Calu3 (cell line): ENCODE results near the gene PIK3C2G. TPM values are rescaled to one million over a fixed set of nuclear protein-coding genes. Genes with fewer than 3 reads are reported as not detected.

Source experiments
- BruUV-seq: library from RNA; stranded (reverse); fragments of 400-500 nt; replicated peaks from 2 replicates; lab custom pipeline; 2021; lab: Mats Ljungman, UMichigan
- CTCF ChIA-PET: fragments of 300-600 bp; sonication (Branson Sonifier 250); formaldehyde crosslinking; loops from one replicate; lab custom pipeline; 2022; ENCODE audit warnings: antibody characterized with exemption; lab: Charles Lee
- DNase-seq: peaks from one replicate; pipeline ENCODE4 v3.0.0; 2022
- H3K27ac Mint-ChIP-seq: one replicate; pipeline ENCODE4 v1.8.0; 2022; ENCODE audit warnings: mixed read lengths; ENCODE audit not compliant: unreplicated experiment
- H3K27me3 Mint-ChIP-seq: one replicate; pipeline ENCODE4 v1.8.0; 2022; ENCODE audit warnings: mixed read lengths; ENCODE audit not compliant: unreplicated experiment
- H3K36me3 Mint-ChIP-seq: one replicate; pipeline ENCODE4 v1.8.0; 2022; ENCODE audit warnings: mild to moderate bottlenecking, moderate library complexity, mixed read lengths; ENCODE audit not compliant: insufficient read depth, unreplicated experiment
- H3K4me1 Mint-ChIP-seq: one replicate; pipeline ENCODE4 v1.8.0; 2022; ENCODE audit warnings: mild to moderate bottlenecking, low read depth, mixed read lengths; ENCODE audit not compliant: unreplicated experiment
- H3K4me3 Mint-ChIP-seq: one replicate; pipeline ENCODE4 v1.8.0; 2022; ENCODE audit warnings: mild to moderate bottlenecking, low read depth, moderate library complexity, mixed read lengths; ENCODE audit not compliant: unreplicated experiment
- H3K9me3 Mint-ChIP-seq: one replicate; pipeline ENCODE4 v1.8.0; 2022; ENCODE audit warnings: low read depth, mixed read lengths; ENCODE audit not compliant: unreplicated experiment
- intact Hi-C: fragments of 100-400 bp; cut with micrococcal nuclease; formaldehyde crosslinking; loops from one replicate; pipeline ENCODE4 v1.10.0; 2022; ENCODE audit not compliant: unreplicated experiment
- total RNA-seq: library from RNA; stranded (reverse); gene quantifications from 2 replicates; pipeline ENCODE4 v1.2.3, GENCODE V29; 2022
- TF ChIP-seq, protein P1 (sequence below): fragments of 200-600 bp; IDR thresholded peaks from one replicate; pipeline ENCODE4 v1.8.0; 2022; ENCODE audit warnings: antibody characterized with exemption; ENCODE audit not compliant: unreplicated experiment

Gene PIK3C2G
- total RNA-seq, 1 experiment from 2014 or later, result 24.0 TPM

DNA sequence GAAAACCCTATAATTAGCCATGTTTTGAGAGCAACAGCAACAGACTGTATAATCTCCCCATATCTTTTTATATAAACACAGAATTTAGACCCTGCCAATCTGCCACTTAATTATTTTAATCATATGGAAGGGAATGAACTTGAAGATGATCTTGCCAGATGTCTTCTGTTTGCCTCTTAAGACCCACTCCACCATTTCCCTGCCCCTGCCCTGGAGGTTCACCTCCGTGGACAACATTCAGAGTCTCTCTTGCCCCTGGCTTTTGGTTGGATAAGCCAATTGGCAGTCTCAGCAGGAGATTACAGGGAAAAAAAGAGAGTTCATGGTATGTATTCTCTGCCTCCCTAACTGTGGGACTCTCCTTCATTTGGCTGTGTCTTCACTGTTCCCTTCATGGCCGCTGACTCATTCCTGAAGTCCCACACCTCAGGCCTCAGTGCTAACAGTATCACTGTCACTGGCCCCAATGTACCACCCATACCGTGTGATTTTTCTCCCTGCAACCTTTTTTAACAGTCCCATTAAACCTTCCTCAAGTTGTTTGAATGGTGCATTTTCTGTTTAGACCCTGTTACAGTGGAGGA, 184.8 kb downstream of the PIK3C2G start:
- Mint-ChIP-seq H3K36me3 (peaks cover 5% of the 10 kb centered on the region), H3K4me3 (no peak overlapping the region), H3K9me3 (no peaks in the 10 kb centered on the region), H3K4me1 (peaks cover 11% of the 10 kb centered on the region), H3K27ac (no peak overlapping the region), H3K27me3 (no peaks in the 10 kb centered on the region)
- DNase-seq, result no peak
- no TSS peak for BruUV-seq
- intact Hi-C loops, result no loop called here
- TF ChIP-seq, protein P1, sequence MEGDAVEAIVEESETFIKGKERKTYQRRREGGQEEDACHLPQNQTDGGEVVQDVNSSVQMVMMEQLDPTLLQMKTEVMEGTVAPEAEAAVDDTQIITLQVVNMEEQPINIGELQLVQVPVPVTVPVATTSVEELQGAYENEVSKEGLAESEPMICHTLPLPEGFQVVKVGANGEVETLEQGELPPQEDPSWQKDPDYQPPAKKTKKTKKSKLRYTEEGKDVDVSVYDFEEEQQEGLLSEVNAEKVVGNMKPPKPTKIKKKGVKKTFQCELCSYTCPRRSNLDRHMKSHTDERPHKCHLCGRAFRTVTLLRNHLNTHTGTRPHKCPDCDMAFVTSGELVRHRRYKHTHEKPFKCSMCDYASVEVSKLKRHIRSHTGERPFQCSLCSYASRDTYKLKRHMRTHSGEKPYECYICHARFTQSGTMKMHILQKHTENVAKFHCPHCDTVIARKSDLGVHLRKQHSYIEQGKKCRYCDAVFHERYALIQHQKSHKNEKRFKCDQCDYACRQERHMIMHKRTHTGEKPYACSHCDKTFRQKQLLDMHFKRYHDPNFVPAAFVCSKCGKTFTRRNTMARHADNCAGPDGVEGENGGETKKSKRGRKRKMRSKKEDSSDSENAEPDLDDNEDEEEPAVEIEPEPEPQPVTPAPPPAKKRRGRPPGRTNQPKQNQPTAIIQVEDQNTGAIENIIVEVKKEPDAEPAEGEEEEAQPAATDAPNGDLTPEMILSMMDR, result no peak
- CTCF ChIA-PET, result no interaction called here

DNA sequence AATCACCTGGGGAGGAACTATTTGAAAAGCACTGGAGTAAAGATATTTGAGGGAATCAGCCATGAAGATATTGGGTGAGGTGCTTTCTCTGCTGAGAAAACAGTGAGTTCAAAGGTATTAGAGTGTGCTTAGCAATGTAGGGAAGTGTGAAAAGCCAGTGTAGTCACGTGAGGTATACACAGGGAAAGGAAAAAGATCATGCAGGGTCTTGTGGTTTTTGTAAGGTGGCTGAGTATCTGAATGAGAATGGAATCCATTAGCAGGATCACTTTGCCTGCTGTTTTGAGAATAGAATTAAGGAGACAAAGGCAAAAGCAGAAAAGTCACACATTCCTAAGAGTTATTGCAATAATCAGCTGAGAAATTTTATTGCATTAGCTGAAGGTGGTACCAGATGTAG, 193.0 kb downstream of the PIK3C2G start:
- TF ChIP-seq, protein P1, result no peak
- intact Hi-C loops, result no loop called here
- Mint-ChIP-seq H3K4me1 (no peaks in the 10 kb centered on the region), H3K27me3 (no peaks in the 10 kb centered on the region), H3K9me3 (peaks cover 2% of the 10 kb centered on the region), H3K27ac (no peak overlapping the region), H3K4me3 (no peak overlapping the region), H3K36me3 (peaks cover 5% of the 10 kb centered on the region)
- no TSS peak for BruUV-seq
- CTCF ChIA-PET, result no interaction called here
- no peak for DNase-seq

DNA sequence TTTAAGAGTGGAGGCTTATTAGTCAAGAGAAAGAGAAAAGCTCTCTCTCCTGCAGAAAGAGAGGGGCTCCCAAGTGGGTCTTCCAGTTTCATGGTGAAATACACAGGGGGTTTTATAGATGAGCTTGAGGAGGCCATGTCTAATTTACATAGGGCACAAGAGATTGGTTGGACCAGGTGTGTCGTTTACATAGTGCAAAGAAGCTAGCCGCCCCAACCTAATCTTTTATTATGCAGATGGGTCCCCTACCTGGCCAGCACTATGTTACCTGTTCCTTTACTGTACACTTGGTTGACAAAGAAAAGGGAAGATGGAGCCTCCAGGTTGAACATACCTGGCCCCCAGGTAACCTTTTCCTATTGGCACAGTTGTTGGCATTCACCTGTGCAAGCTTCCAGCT, 195.0 kb downstream of the PIK3C2G start:
- TF ChIP-seq, protein P1, result no peak

DNA sequence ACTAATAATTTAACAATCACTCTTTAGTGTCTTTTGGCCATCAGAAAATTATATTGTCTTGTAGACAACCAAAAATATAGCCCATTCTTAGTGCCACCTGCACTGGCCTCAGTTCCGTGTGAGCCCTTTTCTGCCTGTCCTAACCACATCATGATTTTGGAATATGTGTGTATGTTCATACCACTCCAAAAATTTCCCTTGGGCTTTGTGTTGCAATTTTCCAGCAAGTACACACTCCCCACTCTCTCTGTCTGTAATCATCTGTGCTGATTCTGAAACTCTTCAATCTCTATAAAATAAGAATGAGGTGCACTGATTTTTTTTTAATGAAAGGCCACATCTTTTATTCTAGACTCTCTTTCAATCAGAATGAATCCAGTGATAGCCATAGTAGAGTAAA, 196.0 kb downstream of the PIK3C2G start:
- no peak for DNase-seq
- BruUV-seq, result no TSS peak
- Mint-ChIP-seq H3K27me3 (no peaks in the 10 kb centered on the region), H3K36me3 (no peaks in the 10 kb centered on the region), H3K9me3 (no peaks in the 10 kb centered on the region), H3K27ac (no peak overlapping the region), H3K4me3 (no peak overlapping the region), H3K4me1 (no peaks in the 10 kb centered on the region)
- CTCF ChIA-PET, result no interaction called here
- intact Hi-C loops, result no loop called here
- TF ChIP-seq, protein P1, result no peak

More for the DNA sequence above, 195.0 kb downstream of the PIK3C2G start:
- DNase-seq, result no peak
- H3K27ac Mint-ChIP-seq, result no peak overlapping the region
- H3K4me1 Mint-ChIP-seq, result no peaks in the 10 kb centered on the region
- peaks cover 2% of the 10 kb centered on the region for H3K9me3 Mint-ChIP-seq
- no peaks in the 10 kb centered on the region for H3K27me3 Mint-ChIP-seq
- H3K36me3 Mint-ChIP-seq, result no peaks in the 10 kb centered on the region
- H3K4me3 Mint-ChIP-seq, result no peak overlapping the region
- intact Hi-C loops, result no loop called here
- BruUV-seq, result no TSS peak
- CTCF ChIA-PET, result no interaction called here
